Natural killer cell (primary cell): ENCODE data around the gene FARP1. TPM values are rescaled to one million over a fixed set of nuclear protein-coding genes. Genes with fewer than 3 reads are reported as not detected.

Source experiments
- ATAC-seq, 3 donors: fragments of 150-1000 bp in 2 of 3; fragments of 200-7000 bp in 1 of 3; cut with Tn5 transposase; 1 replicate in 1 of 3; 2 replicates in 2 of 3; pipeline ENCODE4 v1.10.0; 2021; ENCODE audit warnings: mild to moderate bottlenecking in 2 of 3, moderate library complexity in 2 of 3
- DNase-seq, 2 donors: peaks; one replicate each; pipeline versions ENCODE4 v3.0.0 to v3.0.0-alpha.2; 2013 to 2021; ENCODE audit warnings: mixed read lengths in 1 of 2
- H3K27ac ChIP-seq: one replicate; pipeline ENCODE4 v1.5.1; 2013; ENCODE audit warnings: mild to moderate bottlenecking, low read length
- H3K27me3 ChIP-seq: one replicate; pipeline ENCODE4 v1.6.1; 2013; ENCODE audit warnings: low read length; ENCODE audit not compliant: control insufficient read depth, insufficient read depth
- H3K36me3 ChIP-seq: one replicate; pipeline ENCODE4 v1.6.1; 2013; ENCODE audit warnings: low read length; ENCODE audit not compliant: control insufficient read depth, insufficient read depth
- H3K4me1 ChIP-seq: one replicate; pipeline ENCODE4 v1.6.1; 2013; ENCODE audit warnings: low read length; ENCODE audit not compliant: control insufficient read depth, insufficient read depth
- H3K4me3 ChIP-seq: one replicate; pipeline ENCODE4 v1.5.1; 2013; ENCODE audit warnings: low read length
- H3K9me3 ChIP-seq: one replicate; pipeline ENCODE4 v1.6.1; 2013; ENCODE audit warnings: low read length; ENCODE audit not compliant: control insufficient read depth, insufficient read depth
- H3K27ac Mint-ChIP-seq, 2 donors: one replicate each; pipeline ENCODE4 v1.8.0; 2022; ENCODE audit warnings: mild to moderate bottlenecking in 2 of 2, mixed read lengths in 2 of 2, moderate library complexity in 1 of 2
- H3K27me3 Mint-ChIP-seq, 2 donors: one replicate each; pipeline ENCODE4 v1.8.0; 2022; ENCODE audit warnings: low read depth in 2 of 2, mixed read lengths in 2 of 2
- H3K36me3 Mint-ChIP-seq: one replicate; pipeline ENCODE4 v1.8.0; 2022; ENCODE audit warnings: mixed read lengths
- H3K4me1 Mint-ChIP-seq, 2 donors: one replicate each; pipeline ENCODE4 v1.8.0; 2022; ENCODE audit warnings: mixed read lengths in 2 of 2
- H3K4me3 Mint-ChIP-seq: one replicate; pipeline ENCODE4 v1.8.0; 2022; ENCODE audit warnings: mild to moderate bottlenecking, moderate library complexity, mixed read lengths
- H3K9me3 Mint-ChIP-seq, 2 donors: one replicate each; pipeline ENCODE4 v1.8.0; 2022; ENCODE audit warnings: mixed read lengths in 2 of 2
- CTCF ChIP-seq: fragments of 200-600 bp; IDR thresholded peaks from one replicate; pipeline ENCODE4 v1.8.0; 2022; ENCODE audit warnings: antibody characterized with exemption
- WGBS: methylation state at CpG from one replicate; pipeline ENCODE4 v1.1.7; 2013; ENCODE audit warnings: missing lambda C conversion rate; ENCODE audit not compliant: insufficient coverage; 5-methylcytosine and 5-hydroxymethylcytosine counted together
- intact Hi-C: fragments of 100-400 bp; cut with micrococcal nuclease; formaldehyde crosslinking; loops from one replicate; pipeline ENCODE4 v1.14.2; 2022
- total RNA-seq, 4 donors: library from RNA; stranded (reverse); fragments of 120-200 nt in 1 of 4; gene quantifications; one replicate each; pipeline versions ENCODE4 v1.2.3 to v1.2.4, GENCODE V29; 2013 to 2022

Gene FARP1
- total RNA-seq, 3 donors from 2014 or later (not counting 1 experiment from before 2014, with no cell fraction given) = 0.71 to 1.2 (median 1.1) TPM

GRCh38 chr13:98454389-98454881 is 311.5 kb downstream of the FARP1 start:
- ATAC-seq = no peak
- no peak for TF ChIP-seq CTCF
- intact Hi-C loops = no loop called here
- no peaks in the 10 kb centered on the region for H3K9me3 ChIP-seq
- H3K4me3 Mint-ChIP-seq = no peak overlapping the region
- H3K36me3 Mint-ChIP-seq = no peaks in the 10 kb centered on the region
- DNase-seq = no peak
- no peaks in the 10 kb centered on the region for H3K9me3 Mint-ChIP-seq
- H3K27me3 ChIP-seq = no peaks in the 10 kb centered on the region
- WGBS = 46% methylated on average over 7 of the region's 7 CpGs
- no peaks in the 10 kb centered on the region for H3K4me1 ChIP-seq
- no peak overlapping the region for H3K4me3 ChIP-seq
- no peak overlapping the region for H3K27ac Mint-ChIP-seq
- H3K36me3 ChIP-seq = peaks cover 64% of the 10 kb centered on the region
- H3K27me3 Mint-ChIP-seq = no peaks in the 10 kb centered on the region
- H3K4me1 Mint-ChIP-seq = peaks cover 13 to 14% of the 10 kb centered on the region in 2 donors
- no peak overlapping the region for H3K27ac ChIP-seq

- Mint-ChIP-seq H3K27me3 (no peaks in the 10 kb centered on the region), H3K4me1 (peaks cover 5 to 9% of the 10 kb centered on the region in 2 donors), H3K9me3 (no peaks in the 10 kb centered on the region), H3K4me3 (no peak overlapping the region), H3K36me3 (no peaks in the 10 kb centered on the region), H3K27ac (no peak overlapping the region)
- ATAC-seq (no peak), DNase-seq (no peak)
- Histone ChIP-seq H3K4me1 (no peaks in the 10 kb centered on the region), H3K36me3 (peaks cover 81% of the 10 kb centered on the region), H3K9me3 (no peaks in the 10 kb centered on the region), H3K4me3 (no peak overlapping the region), H3K27ac (no peak overlapping the region), H3K27me3 (no peaks in the 10 kb centered on the region)
- intact Hi-C loops = no loop called here
- 89% methylated on average over 6 of the region's 6 CpGs for WGBS
- TF ChIP-seq CTCF = no peak
These were observed 313.5 kb downstream of the FARP1 start for GRCh38 chr13:98456413-98456845.

- Histone ChIP-seq H3K9me3 (no peaks in the 10 kb centered on the region), H3K4me3 (no peak overlapping the region), H3K27me3 (no peaks in the 10 kb centered on the region), H3K27ac (no peak overlapping the region), H3K36me3 (peaks cover 81% of the 10 kb centered on the region), H3K4me1 (no peaks in the 10 kb centered on the region)
- DNase-seq = no peak
- no peaks in the 10 kb centered on the region for H3K36me3 Mint-ChIP-seq
- no peaks in the 10 kb centered on the region for H3K9me3 Mint-ChIP-seq
- intact Hi-C loops = no loop called here
- no peak overlapping the region for H3K4me3 Mint-ChIP-seq
- no peak for ATAC-seq
- H3K27me3 Mint-ChIP-seq = no peaks in the 10 kb centered on the region
- peaks cover under 1 to 6% of the 10 kb centered on the region in 2 donors for H3K4me1 Mint-ChIP-seq
- no peak for TF ChIP-seq CTCF
- H3K27ac Mint-ChIP-seq = no peak overlapping the region
- WGBS = 97% methylated on average over 13 of the region's 13 CpGs
These were observed 314.2 kb downstream of the FARP1 start for GRCh38 chr13:98457053-98457452.

- no peaks in the 10 kb centered on the region for H3K27me3 ChIP-seq
- no peak for TF ChIP-seq CTCF
- H3K36me3 ChIP-seq = peaks cover 80% of the 10 kb centered on the region
- H3K36me3 Mint-ChIP-seq = peaks cover 6% of the 10 kb centered on the region
- intact Hi-C loops = no loop called here
- H3K4me3 ChIP-seq = no peak overlapping the region
- DNase-seq = no peak
- H3K4me3 Mint-ChIP-seq = no peak overlapping the region
- no peaks in the 10 kb centered on the region for H3K27me3 Mint-ChIP-seq
- WGBS = 96% methylated on average over 16 of the region's 16 CpGs
- no peak overlapping the region for H3K27ac Mint-ChIP-seq
- no peaks in the 10 kb centered on the region for H3K9me3 Mint-ChIP-seq
- no peaks in the 10 kb centered on the region for H3K9me3 ChIP-seq
- no peak overlapping the region for H3K27ac ChIP-seq
- ATAC-seq = no peak
- H3K4me1 ChIP-seq = no peaks in the 10 kb centered on the region
- H3K4me1 Mint-ChIP-seq = peaks cover 10 to 16% of the 10 kb centered on the region in 2 donors
These were observed 315.5 kb downstream of the FARP1 start for GRCh38 chr13:98458431-98458830.
